Activated naive CD8-positive, alpha-beta T cell treated with anti-CD3 and anti-CD28 coated beads for 36 hours (primary cell): ENCODE results near the gene NXPH4. TPM values are rescaled to one million over a fixed set of nuclear protein-coding genes. Genes with fewer than 3 reads are reported as not detected.

ENCODE experiments used
- DNase-seq: peaks from one replicate; pipeline ENCODE4 v3.0.0; 2021
- H3K27ac Mint-ChIP-seq: one replicate; pipeline ENCODE4 v1.8.0; 2022; ENCODE audit warnings: mild to moderate bottlenecking, moderate library complexity, mixed read lengths
- H3K27me3 Mint-ChIP-seq: one replicate; pipeline ENCODE4 v1.8.0; 2022; ENCODE audit warnings: mild to moderate bottlenecking, mixed read lengths
- H3K36me3 Mint-ChIP-seq: one replicate; pipeline ENCODE4 v1.8.0; 2021; ENCODE audit warnings: mild to moderate bottlenecking, mixed read lengths
- H3K4me1 Mint-ChIP-seq: one replicate; pipeline ENCODE4 v1.8.0; 2021; ENCODE audit warnings: mixed read lengths
- H3K4me3 Mint-ChIP-seq: one replicate; pipeline ENCODE4 v1.8.0; 2022; ENCODE audit warnings: mild to moderate bottlenecking, moderate library complexity, mixed read lengths
- H3K9me3 Mint-ChIP-seq: one replicate; pipeline ENCODE4 v1.8.0; 2022; ENCODE audit warnings: mixed read lengths
- total RNA-seq, 2 experiments: library from RNA; stranded (reverse); gene quantifications; one replicate each; pipeline ENCODE4 v1.2.3, GENCODE V29; 2021

Gene NXPH4
- under 1 TPM; 0.19 to 0.26 TPM for total RNA-seq

DNA sequence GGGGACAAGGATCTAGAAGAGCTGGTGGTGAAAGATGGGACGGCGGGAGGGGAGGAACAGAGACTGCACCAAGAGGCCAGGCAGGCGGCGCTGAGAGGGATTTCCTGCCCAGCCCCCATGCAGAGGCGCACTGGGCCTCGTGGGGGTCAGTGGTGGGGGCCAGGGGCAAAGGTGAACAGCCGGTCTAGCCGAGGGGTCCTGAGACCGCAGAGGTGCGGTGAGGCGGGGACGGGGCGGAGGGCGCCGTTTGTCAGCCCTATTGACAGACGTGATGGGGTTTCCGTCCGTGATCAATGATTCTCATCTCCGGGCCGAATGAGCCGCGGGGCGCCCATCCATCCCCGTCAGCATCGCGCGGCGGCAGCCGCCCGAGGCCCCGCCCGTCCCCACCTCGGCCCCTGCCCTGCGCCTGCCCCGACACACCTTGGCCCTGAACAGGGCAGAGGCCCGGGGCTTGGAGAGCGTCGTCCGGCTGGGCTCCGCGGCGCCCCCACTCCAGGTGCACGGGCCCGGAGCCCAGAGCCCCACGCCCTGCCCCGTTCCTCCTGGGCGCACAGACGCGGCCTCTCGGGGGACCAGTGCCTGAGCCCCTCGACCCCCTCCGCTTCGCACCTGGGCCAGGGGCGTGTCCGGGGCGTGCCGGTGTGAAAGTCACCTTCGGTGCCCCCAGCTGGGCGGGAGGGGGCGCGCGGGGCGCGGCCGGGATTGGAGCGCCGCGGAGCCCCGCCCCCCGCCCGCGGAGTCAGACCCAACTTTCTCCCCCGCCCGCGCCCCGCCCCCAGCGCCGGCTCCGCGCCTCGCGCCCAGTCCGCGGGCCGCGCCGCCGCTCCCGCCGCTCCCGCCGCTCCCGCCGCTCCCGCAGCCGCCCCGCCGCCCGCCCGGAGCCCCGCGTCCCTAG lies at the start of gene NXPH4:
NXPH4 (plus strand) TSS at position 781 of the 898 bp plus-strand sequence. CDS start 176 bp downstream, outside the sequence.
- peaks cover 26% of the 10 kb centered on the region for H3K4me1 Mint-ChIP-seq
- peak within 1 kb of the TSS; percentile 69 for H3K4me3 Mint-ChIP-seq
- H3K27me3 Mint-ChIP-seq = peaks cover 71% of the 10 kb centered on the region
- H3K27ac Mint-ChIP-seq = no peak within 1 kb of the TSS
- DNase-seq = peak; percentile 57
- no peaks in the 10 kb centered on the region for H3K9me3 Mint-ChIP-seq
- H3K36me3 Mint-ChIP-seq = no peaks in the 10 kb centered on the region

DNA sequence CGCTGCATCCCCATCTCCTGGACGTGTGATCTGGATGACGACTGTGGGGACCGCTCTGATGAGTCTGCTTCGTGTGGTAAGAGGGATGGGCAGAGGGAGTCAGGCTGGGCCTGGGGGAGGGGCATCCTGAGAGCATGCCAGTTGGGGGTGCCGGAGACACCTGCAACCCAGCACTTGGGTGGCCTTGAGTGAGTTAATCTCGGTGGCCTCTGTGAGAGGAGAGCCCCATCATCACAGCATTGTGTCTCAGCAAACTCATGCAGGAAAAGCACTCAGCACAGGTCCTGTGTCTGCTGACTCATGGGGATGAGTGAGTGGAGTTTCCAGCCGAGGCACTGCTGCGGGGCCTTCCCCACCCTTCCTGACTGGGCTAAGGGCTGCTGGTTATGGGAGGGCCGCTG lies 49.6 kb upstream of the NXPH4 start:
- Mint-ChIP-seq H3K9me3 (no peaks in the 10 kb centered on the region), H3K4me3 (no peak overlapping the region), H3K36me3 (no peaks in the 10 kb centered on the region), H3K27me3 (no peaks in the 10 kb centered on the region), H3K27ac (no peak overlapping the region), H3K4me1 (peaks cover 4% of the 10 kb centered on the region)
- peak; percentile 47 for DNase-seq

DNA sequence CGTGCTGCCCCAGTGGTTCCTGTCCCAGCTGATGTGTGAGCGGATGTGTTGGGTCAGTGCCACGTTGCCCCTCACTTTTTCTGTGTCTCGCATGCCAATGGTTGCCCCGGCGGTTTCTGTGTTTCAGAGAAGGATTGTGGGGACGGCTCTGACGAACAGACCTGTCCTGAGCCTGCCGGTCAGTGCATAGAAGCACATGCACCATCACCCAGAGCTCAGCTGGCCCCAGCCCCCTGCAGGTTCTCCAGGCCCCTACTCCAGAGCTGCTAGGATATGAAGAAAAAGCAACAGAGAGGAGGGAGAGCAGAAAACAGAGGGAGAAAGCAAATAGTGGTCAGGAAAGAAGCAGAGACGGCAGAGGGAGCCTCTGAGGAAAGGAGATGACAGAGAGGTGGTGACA lies 48.5 kb upstream of the NXPH4 start:
- Mint-ChIP-seq H3K9me3 (no peaks in the 10 kb centered on the region), H3K4me3 (no peak overlapping the region), H3K27ac (no peak overlapping the region), H3K27me3 (no peaks in the 10 kb centered on the region), H3K4me1 (peaks cover 4% of the 10 kb centered on the region), H3K36me3 (no peaks in the 10 kb centered on the region)
- DNase-seq = no peak

DNA sequence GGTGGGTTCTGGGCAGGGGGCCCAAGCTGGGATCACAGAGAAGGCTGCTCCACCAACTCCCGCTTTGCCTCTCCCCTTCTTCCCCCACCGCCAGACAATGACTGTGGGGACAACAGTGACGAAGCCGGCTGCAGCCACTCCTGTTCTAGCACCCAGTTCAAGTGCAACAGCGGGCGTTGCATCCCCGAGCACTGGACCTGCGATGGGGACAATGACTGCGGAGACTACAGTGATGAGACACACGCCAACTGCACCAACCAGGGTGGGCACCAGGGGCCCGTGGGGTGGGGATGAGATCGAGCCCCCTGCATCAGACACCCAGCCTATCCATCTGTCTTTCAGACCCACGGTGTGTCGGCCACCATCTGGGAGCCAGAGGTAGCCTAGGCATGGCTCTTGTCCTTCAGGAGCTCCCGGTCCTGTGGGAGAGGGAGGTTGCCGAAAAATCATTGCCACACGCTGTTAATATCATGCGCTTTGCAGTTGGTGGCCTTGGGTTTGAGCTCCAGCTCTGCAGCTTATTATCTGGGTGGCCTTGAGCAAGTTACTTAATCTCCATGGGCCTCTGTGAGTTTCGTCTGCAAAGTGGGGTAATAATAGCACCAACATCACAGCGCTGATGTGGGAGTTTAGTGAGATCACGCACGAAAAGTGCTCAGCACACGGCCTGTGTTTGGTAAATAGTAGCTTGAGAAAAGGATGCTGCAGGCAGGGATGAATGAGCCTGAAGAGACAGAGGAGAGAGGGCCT lies 47.4 kb upstream of the NXPH4 start:
- Mint-ChIP-seq H3K4me1 (peaks cover 4% of the 10 kb centered on the region), H3K27ac (no peak overlapping the region), H3K36me3 (no peaks in the 10 kb centered on the region), H3K27me3 (no peaks in the 10 kb centered on the region), H3K9me3 (no peaks in the 10 kb centered on the region), H3K4me3 (no peak overlapping the region)
- no peak for DNase-seq

DNA sequence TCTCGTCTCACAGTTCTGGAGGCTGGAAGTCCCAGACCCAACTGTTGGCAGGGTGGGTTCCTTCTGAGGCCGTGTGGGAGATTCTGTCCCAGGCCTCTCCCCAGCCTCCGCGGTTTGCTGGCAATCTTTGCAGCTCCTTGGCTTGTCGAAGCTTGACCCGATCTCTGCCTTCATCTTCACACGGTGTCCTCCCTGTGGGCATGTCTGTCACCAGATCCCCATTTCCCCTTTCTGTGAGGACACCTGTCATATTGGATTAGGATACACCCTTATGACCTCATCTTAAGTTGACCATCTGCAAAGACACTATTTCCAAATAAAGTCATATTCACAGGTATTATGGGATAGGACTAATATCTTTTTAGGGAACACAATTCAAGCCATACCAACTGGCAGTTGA lies 46.6 kb upstream of the NXPH4 start:
- Mint-ChIP-seq H3K36me3 (no peaks in the 10 kb centered on the region), H3K4me1 (peaks cover 4% of the 10 kb centered on the region), H3K27me3 (no peaks in the 10 kb centered on the region), H3K27ac (no peak overlapping the region), H3K9me3 (no peaks in the 10 kb centered on the region), H3K4me3 (no peak overlapping the region)
- no peak for DNase-seq

DNA sequence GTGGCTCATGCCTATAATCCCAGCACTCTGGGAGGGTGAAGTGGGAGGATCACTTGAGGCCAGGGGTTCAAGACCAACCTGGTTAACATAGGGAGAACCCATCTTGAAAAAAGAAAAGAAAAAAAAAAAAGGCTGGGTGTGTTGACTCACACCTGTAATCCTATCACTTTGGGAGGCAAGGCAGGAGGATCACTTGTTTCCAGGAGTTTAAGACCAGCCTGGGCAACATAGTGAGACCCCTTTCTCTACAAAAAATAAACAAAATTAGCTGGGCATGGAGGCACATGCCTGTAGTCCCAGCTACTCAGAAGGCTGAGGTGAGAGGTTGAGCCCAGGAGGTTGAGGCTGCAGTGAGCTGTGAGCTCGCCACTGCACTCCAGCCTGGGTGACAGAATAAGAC lies 46.2 kb upstream of the NXPH4 start:
- H3K4me3 Mint-ChIP-seq = no peak overlapping the region
- H3K27me3 Mint-ChIP-seq = no peaks in the 10 kb centered on the region

DNA sequence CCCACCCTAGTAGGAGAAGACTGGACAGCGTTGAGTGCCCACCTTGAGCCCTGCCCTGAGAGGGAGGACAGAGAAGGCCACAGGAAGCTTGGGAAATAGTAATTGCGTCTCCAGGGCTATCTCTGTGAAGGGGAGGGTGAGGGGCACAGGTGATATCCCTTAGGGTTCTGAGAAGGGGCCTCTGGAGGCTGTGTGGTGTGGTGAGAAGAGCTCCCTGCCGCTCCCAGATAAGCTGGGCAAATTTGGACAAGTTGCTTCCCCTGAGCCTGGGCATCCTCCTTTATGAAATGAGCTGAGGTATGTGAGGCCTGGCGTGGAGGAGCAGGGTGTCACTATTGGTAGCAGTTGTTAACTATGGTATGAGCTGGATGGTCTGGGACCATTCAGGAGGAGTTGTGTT lies 45.7 kb upstream of the NXPH4 start:
- Mint-ChIP-seq H3K27ac (no peak overlapping the region), H3K27me3 (no peaks in the 10 kb centered on the region), H3K36me3 (no peaks in the 10 kb centered on the region), H3K9me3 (no peaks in the 10 kb centered on the region), H3K4me3 (no peak overlapping the region), H3K4me1 (peaks cover 4% of the 10 kb centered on the region)
- no peak for DNase-seq

More for the DNA sequence above, 46.2 kb upstream of the NXPH4 start:
- no peaks in the 10 kb centered on the region for H3K9me3 Mint-ChIP-seq
- H3K4me1 Mint-ChIP-seq = peaks cover 4% of the 10 kb centered on the region
- H3K27ac Mint-ChIP-seq = no peak overlapping the region
- H3K36me3 Mint-ChIP-seq = no peaks in the 10 kb centered on the region
- DNase-seq = no peak

DNA sequence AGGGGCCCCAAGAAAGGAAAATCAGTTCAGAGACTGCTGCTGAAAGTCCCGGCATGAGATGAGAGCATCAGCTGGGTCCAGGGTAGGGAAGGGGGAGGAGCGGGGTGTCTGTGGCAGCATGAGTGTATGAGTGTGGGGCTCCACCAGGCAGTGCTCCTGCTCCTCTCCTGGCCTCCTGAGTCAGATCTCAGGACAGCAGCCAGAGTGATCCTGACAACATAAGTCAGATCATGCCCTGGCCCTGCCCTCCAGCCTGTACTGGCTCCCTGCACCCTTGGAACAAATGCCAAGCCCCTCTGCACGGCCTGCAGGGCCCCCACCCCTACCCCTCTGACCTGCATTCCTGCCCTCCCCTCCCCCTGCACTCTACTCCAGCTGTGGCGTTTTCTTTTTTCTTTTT lies 44.9 kb upstream of the NXPH4 start:
- H3K4me3 Mint-ChIP-seq = no peak overlapping the region
- H3K9me3 Mint-ChIP-seq = no peaks in the 10 kb centered on the region
- H3K36me3 Mint-ChIP-seq = no peaks in the 10 kb centered on the region

DNA sequence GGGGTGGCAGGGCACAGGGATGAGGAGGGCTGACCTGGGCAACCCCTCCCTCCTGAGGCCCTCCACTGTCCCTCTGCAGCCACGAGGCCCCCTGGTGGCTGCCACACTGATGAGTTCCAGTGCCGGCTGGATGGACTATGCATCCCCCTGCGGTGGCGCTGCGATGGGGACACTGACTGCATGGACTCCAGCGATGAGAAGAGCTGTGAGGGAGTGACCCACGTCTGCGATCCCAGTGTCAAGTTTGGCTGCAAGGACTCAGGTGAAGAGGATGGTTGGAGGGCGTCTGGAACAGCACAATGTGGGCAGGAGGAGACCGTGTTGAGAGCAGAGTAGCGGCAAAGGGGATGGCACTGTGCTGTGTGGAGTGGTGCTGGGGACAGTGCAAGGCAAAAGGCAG lies 43.5 kb upstream of the NXPH4 start:
- no peaks in the 10 kb centered on the region for H3K9me3 Mint-ChIP-seq
- no peaks in the 10 kb centered on the region for H3K4me1 Mint-ChIP-seq
- no peak for DNase-seq
- no peaks in the 10 kb centered on the region for H3K27me3 Mint-ChIP-seq
- no peaks in the 10 kb centered on the region for H3K36me3 Mint-ChIP-seq
- no peak overlapping the region for H3K4me3 Mint-ChIP-seq
- no peak overlapping the region for H3K27ac Mint-ChIP-seq

More for the DNA sequence above, 44.9 kb upstream of the NXPH4 start:
- Mint-ChIP-seq H3K27ac (no peak overlapping the region), H3K4me1 (peaks cover 4% of the 10 kb centered on the region), H3K27me3 (no peaks in the 10 kb centered on the region)
- no peak for DNase-seq

DNA sequence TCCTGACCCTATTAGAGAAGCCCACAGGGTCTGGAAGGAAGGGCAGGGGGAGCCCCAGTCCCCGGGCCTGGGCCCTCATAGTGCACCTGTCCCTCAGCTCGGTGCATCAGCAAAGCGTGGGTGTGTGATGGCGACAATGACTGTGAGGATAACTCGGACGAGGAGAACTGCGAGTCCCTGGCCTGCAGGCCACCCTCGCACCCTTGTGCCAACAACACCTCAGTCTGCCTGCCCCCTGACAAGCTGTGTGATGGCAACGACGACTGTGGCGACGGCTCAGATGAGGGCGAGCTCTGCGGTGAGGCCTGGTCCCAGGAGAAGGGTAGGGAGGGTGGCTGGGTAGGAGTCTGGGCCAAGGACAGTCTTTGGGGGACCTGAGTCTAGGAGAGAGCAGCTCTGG lies 42.9 kb upstream of the NXPH4 start:
- H3K36me3 Mint-ChIP-seq = no peaks in the 10 kb centered on the region
- no peak for DNase-seq
- no peaks in the 10 kb centered on the region for H3K27me3 Mint-ChIP-seq
- no peaks in the 10 kb centered on the region for H3K9me3 Mint-ChIP-seq
- H3K4me1 Mint-ChIP-seq = no peaks in the 10 kb centered on the region
- no peak overlapping the region for H3K27ac Mint-ChIP-seq
- H3K4me3 Mint-ChIP-seq = no peak overlapping the region

DNA sequence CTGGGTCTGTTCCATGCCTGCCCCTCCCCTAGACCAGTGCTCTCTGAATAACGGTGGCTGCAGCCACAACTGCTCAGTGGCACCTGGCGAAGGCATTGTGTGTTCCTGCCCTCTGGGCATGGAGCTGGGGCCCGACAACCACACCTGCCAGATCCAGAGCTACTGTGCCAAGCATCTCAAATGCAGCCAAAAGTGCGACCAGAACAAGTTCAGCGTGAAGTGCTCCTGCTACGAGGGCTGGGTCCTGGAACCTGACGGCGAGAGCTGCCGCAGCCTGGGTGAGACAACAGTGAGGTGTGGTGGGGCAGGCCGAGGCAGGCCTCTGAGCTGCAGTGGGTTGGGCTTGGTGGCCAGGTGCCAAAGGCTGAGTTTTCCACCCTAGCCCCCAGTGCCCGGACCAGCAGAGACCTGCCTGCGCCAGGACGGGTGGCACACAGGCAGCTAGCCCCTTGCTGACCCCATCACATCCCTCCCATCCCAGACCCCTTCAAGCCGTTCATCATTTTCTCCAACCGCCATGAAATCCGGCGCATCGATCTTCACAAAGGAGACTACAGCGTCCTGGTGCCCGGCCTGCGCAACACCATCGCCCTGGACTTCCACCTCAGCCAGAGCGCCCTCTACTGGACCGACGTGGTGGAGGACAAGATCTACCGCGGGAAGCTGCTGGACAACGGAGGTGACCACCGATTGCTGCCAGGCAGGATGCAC lies 41.0 kb upstream of the NXPH4 start:
- peak; percentile 41 for DNase-seq
- Mint-ChIP-seq H3K4me1 (no peaks in the 10 kb centered on the region), H3K4me3 (no peak overlapping the region), H3K9me3 (no peaks in the 10 kb centered on the region), H3K27me3 (no peaks in the 10 kb centered on the region), H3K27ac (no peak overlapping the region), H3K36me3 (no peaks in the 10 kb centered on the region)

DNA sequence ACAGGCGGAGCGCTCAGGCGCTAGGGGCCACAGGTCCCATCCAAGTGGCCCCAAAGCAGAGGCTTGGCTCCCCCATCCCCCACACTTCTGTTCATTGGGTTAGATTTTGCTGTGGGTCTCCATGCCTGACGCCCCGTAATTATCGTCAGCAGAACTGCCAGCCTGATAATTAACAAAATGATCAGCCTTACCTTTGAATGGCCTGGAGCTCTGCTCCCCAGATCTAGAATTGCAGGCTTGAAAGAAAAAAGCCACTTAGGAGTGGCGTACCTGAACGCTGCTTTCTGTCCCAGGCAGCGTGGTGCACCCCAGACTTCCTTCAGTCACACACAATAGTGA lies 40.5 kb upstream of the NXPH4 start:
- Mint-ChIP-seq H3K4me3 (no peak overlapping the region), H3K27ac (no peak overlapping the region), H3K4me1 (no peaks in the 10 kb centered on the region), H3K36me3 (no peaks in the 10 kb centered on the region), H3K9me3 (no peaks in the 10 kb centered on the region), H3K27me3 (no peaks in the 10 kb centered on the region)
- DNase-seq = no peak

DNA sequence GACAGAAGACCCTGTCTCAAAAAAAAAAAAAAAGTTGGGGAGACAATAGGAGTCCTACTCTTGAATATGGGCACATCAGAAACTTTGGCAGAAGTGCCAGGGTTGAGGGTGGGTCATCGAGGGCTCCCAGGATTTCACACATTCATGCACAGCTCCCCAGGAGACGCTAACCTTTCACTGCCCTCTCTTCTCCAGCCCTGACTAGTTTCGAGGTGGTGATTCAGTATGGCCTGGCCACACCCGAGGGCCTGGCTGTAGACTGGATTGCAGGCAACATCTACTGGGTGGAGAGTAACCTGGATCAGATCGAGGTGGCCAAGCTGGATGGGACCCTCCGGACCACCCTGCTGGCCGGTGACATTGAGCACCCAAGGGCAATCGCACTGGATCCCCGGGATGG lies 39.7 kb upstream of the NXPH4 start:
- Mint-ChIP-seq H3K27ac (no peak overlapping the region), H3K4me3 (no peak overlapping the region), H3K9me3 (no peaks in the 10 kb centered on the region), H3K4me1 (no peaks in the 10 kb centered on the region), H3K36me3 (no peaks in the 10 kb centered on the region), H3K27me3 (no peaks in the 10 kb centered on the region)
- no peak for DNase-seq

DNA sequence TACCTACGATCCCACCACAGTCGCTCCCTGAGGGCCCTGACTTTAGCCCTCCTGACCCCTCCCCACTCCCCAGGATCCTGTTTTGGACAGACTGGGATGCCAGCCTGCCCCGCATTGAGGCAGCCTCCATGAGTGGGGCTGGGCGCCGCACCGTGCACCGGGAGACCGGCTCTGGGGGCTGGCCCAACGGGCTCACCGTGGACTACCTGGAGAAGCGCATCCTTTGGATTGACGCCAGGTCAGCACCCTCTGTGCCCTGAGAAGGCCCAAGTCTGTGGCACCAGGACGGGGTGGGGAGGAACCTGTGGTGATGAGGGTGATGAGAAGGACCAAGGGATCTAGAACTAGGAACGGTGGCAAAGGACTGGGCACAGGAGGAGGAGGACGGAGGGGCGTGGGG lies 39.2 kb upstream of the NXPH4 start:
- H3K4me1 Mint-ChIP-seq = no peaks in the 10 kb centered on the region
- H3K4me3 Mint-ChIP-seq = no peak overlapping the region
- H3K36me3 Mint-ChIP-seq = no peaks in the 10 kb centered on the region
- no peak overlapping the region for H3K27ac Mint-ChIP-seq
- no peaks in the 10 kb centered on the region for H3K9me3 Mint-ChIP-seq
- DNase-seq = no peak
- H3K27me3 Mint-ChIP-seq = no peaks in the 10 kb centered on the region

DNA sequence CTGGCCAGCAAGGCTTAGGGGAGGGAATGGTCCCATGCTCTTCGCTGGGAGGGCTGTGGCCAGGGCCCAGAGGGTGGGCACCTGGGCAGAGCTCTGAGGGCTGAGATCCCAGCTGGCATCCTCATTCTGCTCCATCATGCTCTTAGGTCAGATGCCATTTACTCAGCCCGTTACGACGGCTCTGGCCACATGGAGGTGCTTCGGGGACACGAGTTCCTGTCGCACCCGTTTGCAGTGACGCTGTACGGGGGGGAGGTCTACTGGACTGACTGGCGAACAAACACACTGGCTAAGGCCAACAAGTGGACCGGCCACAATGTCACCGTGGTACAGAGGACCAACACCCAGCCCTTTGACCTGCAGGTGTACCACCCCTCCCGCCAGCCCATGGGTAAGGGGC lies 38.4 kb upstream of the NXPH4 start:
- Mint-ChIP-seq H3K27ac (no peak overlapping the region), H3K4me1 (no peaks in the 10 kb centered on the region), H3K27me3 (no peaks in the 10 kb centered on the region), H3K4me3 (no peak overlapping the region), H3K9me3 (no peaks in the 10 kb centered on the region), H3K36me3 (no peaks in the 10 kb centered on the region)
- no peak for DNase-seq
